Body of pancreas (tissue), 4 donors: ENCODE results near the gene MYO1G. TPM values are rescaled to one million over a fixed set of nuclear protein-coding genes. Genes with fewer than 3 reads are reported as not detected.

ENCODE experiments used
- ATAC-seq: fragments of 150-250 bp; one replicate; pipeline ENCODE4 v1.9.1; 2016
- DNase-seq, 4 donors: peaks; one replicate each; pipeline ENCODE4 v3.0.0-alpha.2; 2019
- H3K27ac ChIP-seq, 4 donors: fragments of 200-600 bp; sonication (generic); 1 replicate in 3 of 4; 2 replicates in 1 of 4; pipeline versions ENCODE4 v1.5.1 to v1.6.1; 2016 to 2019; ENCODE audit warnings: mild to moderate bottlenecking in 1 of 4, mixed read lengths in 1 of 4, moderate library complexity in 1 of 4
- H3K27me3 ChIP-seq, 2 donors: fragments of 200-600 bp; sonication (generic); one replicate each; pipeline ENCODE4 v1.6.0; 2016; ENCODE audit warnings: mild to moderate bottlenecking in 1 of 2
- H3K36me3 ChIP-seq, 2 donors: fragments of 200-600 bp; sonication (generic); replicated peaks in 1 of 2; 2 replicates each; pipeline ENCODE4 v1.5.1; 2016; ENCODE audit warnings: low read depth in 2 of 2; ENCODE audit not compliant: insufficient read depth in 1 of 2
- H3K4me1 ChIP-seq: fragments of 200-600 bp; sonication (generic); one replicate; pipeline ENCODE4 v1.6.0; 2016
- H3K4me3 ChIP-seq, 2 donors: fragments of 200-600 bp; sonication (generic); 1 replicate in 1 of 2; 2 replicates in 1 of 2; pipeline ENCODE4 v1.5.1; 2016 to 2019
- H3K9me3 ChIP-seq, 3 donors: fragments of 200-600 bp; sonication (generic); 1 replicate in 2 of 3; 2 replicates in 1 of 3; pipeline ENCODE4 v1.5.1; 2016
- CTCF ChIP-seq, 7 experiments: fragments of 450-650 bp in 4 of 7; fragments of 200-600 bp in 3 of 7; sonication (generic) in 3 of 7; IDR thresholded peaks; one replicate each; pipeline ENCODE4 v1.5.1; 2016 to 2019; ENCODE audit warnings: antibody characterized with exemption in 7 of 7
- POLR2A ChIP-seq, 3 donors: fragments of 450-650 bp; IDR thresholded peaks; one replicate each; pipeline ENCODE4 v1.6.1; 2016; ENCODE audit warnings: antibody characterized with exemption in 3 of 3, mild to moderate bottlenecking in 2 of 3
- WGBS, 2 donors: methylation state at CpG; one replicate each; pipeline ENCODE4 v1.1.5; 2017; 5-methylcytosine and 5-hydroxymethylcytosine counted together
- intact Hi-C: fragments of 100-400 bp; cut with DNase I; formaldehyde crosslinking; loops from one replicate; pipeline ENCODE4 v1.15.1; 2023
- total RNA-seq, 2 donors: library from RNA; depleted of rRNA; stranded (reverse); fragments of >200 nt; gene quantifications; one replicate each; pipeline ENCODE4 v1.1.0, GENCODE V29; 2016

The MYO1G gene
- total RNA-seq, 2 donors from 2014 or later = 2.3 to 3.3 TPM

GRCh38 chr7:44977304-44977958 lies 1.4 kb downstream of the MYO1G start:
- intact Hi-C loops = no loop called here
- 58 to 67% methylated on average over 7 to 8 of the region's 8 CpGs for WGBS, 2 donors

GRCh38 chr7:44976746-44977196 lies 2.0 kb downstream of the MYO1G start:
- peaks cover 5% of the 10 kb centered on the region for H3K4me1 ChIP-seq
- no peaks in the 10 kb centered on the region for H3K9me3 ChIP-seq
- no peak overlapping the region for H3K27ac ChIP-seq
- 94 to 97% methylated on average over 6 to 17 of the region's 17 CpGs for WGBS, 2 donors
- H3K36me3 ChIP-seq = peaks cover 0 to under 1% of the 10 kb centered on the region in 2 donors
- H3K4me3 ChIP-seq = no peak overlapping the region
- intact Hi-C loops = no loop called here
- DNase-seq = no peak
- no peak for ATAC-seq
- TF ChIP-seq CTCF (IDR thresholded peaks at IDR 0.05) (no peak), POLR2A (IDR thresholded peaks at IDR 0.05) (no peak)
- H3K27me3 ChIP-seq = no peaks in the 10 kb centered on the region

More at GRCh38 chr7:44977304-44977958, 1.4 kb downstream of the MYO1G start:
- TF ChIP-seq POLR2A (IDR thresholded peaks at IDR 0.05) (no peak), CTCF (IDR thresholded peaks at IDR 0.05) (no peak)
- Histone ChIP-seq H3K27me3 (no peaks in the 10 kb centered on the region), H3K27ac (peak overlapping the region in 1 of 4 donors; percentile 45), H3K9me3 (no peaks in the 10 kb centered on the region), H3K4me3 (no peak overlapping the region), H3K4me1 (peaks cover 5% of the 10 kb centered on the region), H3K36me3 (peaks cover under 1 to 3% of the 10 kb centered on the region in 2 donors)
- ATAC-seq (no peak), DNase-seq (peak in 1 of 4 donors; percentile 34)

- Histone ChIP-seq H3K4me1 (peaks cover 5% of the 10 kb centered on the region), H3K27ac (no peak overlapping the region), H3K27me3 (no peaks in the 10 kb centered on the region), H3K4me3 (no peak overlapping the region), H3K9me3 (no peaks in the 10 kb centered on the region), H3K36me3 (no peaks in the 10 kb centered on the region)
- TF ChIP-seq CTCF (IDR thresholded peaks at IDR 0.05) (no peak), POLR2A (IDR thresholded peaks at IDR 0.05) (no peak)
- intact Hi-C loops = no loop called here
- WGBS, 2 donors = 75 to 78% methylated on average over 4 to 6 of the region's 6 CpGs
- ATAC-seq (no peak), DNase-seq (no peak)
Observed at GRCh38 chr7:44976040-44976745, 2.6 kb downstream of the MYO1G start.

- no peak for ATAC-seq
- TF ChIP-seq POLR2A (IDR thresholded peaks at IDR 0.05) = no peak
- TF ChIP-seq CTCF (IDR thresholded peaks at IDR 0.05) = no peak
- no peak overlapping the region for H3K27ac ChIP-seq
- intact Hi-C loops = no loop called here
- H3K4me3 ChIP-seq = no peak overlapping the region
- no peaks in the 10 kb centered on the region for H3K36me3 ChIP-seq
- peaks cover 5% of the 10 kb centered on the region for H3K4me1 ChIP-seq
- no peaks in the 10 kb centered on the region for H3K9me3 ChIP-seq
- no peaks in the 10 kb centered on the region for H3K27me3 ChIP-seq
- DNase-seq = no peak
- 81 to 89% methylated on average over 3 to 12 of the region's 12 CpGs for WGBS, 2 donors
Observed at GRCh38 chr7:44975331-44976039, 3.3 kb downstream of the MYO1G start.
